GM12873 (cell line): ENCODE data around the gene MED25.

Experiments used
- CTCF ChIP-seq: IDR thresholded peaks from 2 replicates; pipeline ENCODE4 v1.5.1; 2012; ENCODE audit warnings: low read depth, mild to moderate bottlenecking, moderate library complexity, low read length, control low read depth; ENCODE audit not compliant: insufficient read depth; ENCODE audit errors: missing control alignments

Gene MED25

GRCh38 chr19:49788857-49789256, 29.2 kb upstream of the MED25 start:
- no peak for TF ChIP-seq CTCF

- TF ChIP-seq CTCF, result no peak
Observed at GRCh38 chr19:49790866-49791265, 27.2 kb upstream of the MED25 start.

- TF ChIP-seq CTCF, result no peak
Observed at GRCh38 chr19:49791776-49792445, 26.2 kb upstream of the MED25 start.

GRCh38 chr19:49792829-49793560, 25.1 kb upstream of the MED25 start:
- no peak for TF ChIP-seq CTCF

- no peak for TF ChIP-seq CTCF
Observed at GRCh38 chr19:49793561-49793840, 24.6 kb upstream of the MED25 start.

GRCh38 chr19:49795615-49796014, 22.5 kb upstream of the MED25 start:
- no peak for TF ChIP-seq CTCF

- no peak for TF ChIP-seq CTCF
Observed at GRCh38 chr19:49798574-49798973, 19.5 kb upstream of the MED25 start.
